Type B pancreatic cell (in vitro differentiated cells): ENCODE results near the gene C1QTNF3. TPM values are rescaled to one million over a fixed set of nuclear protein-coding genes. Genes with fewer than 3 reads are reported as not detected.

ENCODE experiments used
- DNase-seq: peaks from one replicate; pipeline ENCODE4 v3.0.0; 2021; ENCODE audit warnings: mixed read lengths; ENCODE audit not compliant: unreplicated experiment; ENCODE audit errors: extremely low spot score
- H3K27ac Mint-ChIP-seq: 2 replicates; pipeline ENCODE4 v1.8.0; 2021; ENCODE audit warnings: mild to moderate bottlenecking, mixed read lengths
- H3K27me3 Mint-ChIP-seq: 2 replicates; pipeline ENCODE4 v1.8.0; 2021; ENCODE audit warnings: mixed read lengths
- H3K36me3 Mint-ChIP-seq: 2 replicates; pipeline ENCODE4 v1.8.0; 2021; ENCODE audit warnings: mixed read lengths
- H3K4me1 Mint-ChIP-seq: one replicate; pipeline ENCODE4 v1.8.0; 2021; ENCODE audit warnings: mixed read lengths; ENCODE audit not compliant: unreplicated experiment
- H3K4me3 Mint-ChIP-seq: 2 replicates; pipeline ENCODE4 v1.8.0; 2021; ENCODE audit warnings: mild to moderate bottlenecking, mixed read lengths
- H3K9me3 Mint-ChIP-seq: 2 replicates; pipeline ENCODE4 v1.8.0; 2021; ENCODE audit warnings: mixed read lengths
- CTCF ChIP-seq: fragments of 200-600 bp; sonication (generic); conservative IDR thresholded peaks from 2 replicates; pipeline ENCODE4 v1.5.0; 2021; ENCODE audit warnings: antibody characterized with exemption, mild to moderate bottlenecking
- total RNA-seq: library from RNA; stranded (reverse); gene quantifications from 2 replicates; pipeline ENCODE4 v1.2.1, GENCODE V29; 2021; ENCODE audit warnings: low replicate concordance

The C1QTNF3 gene
- total RNA-seq, 1 donor from 2014 or later, result 5.1 TPM

GRCh38 chr5:34009610-34010009, 33.4 kb downstream of the C1QTNF3 start:
- Mint-ChIP-seq H3K9me3 (peaks cover 4% of the 10 kb centered on the region), H3K4me3 (peak overlapping the region; percentile 95), H3K27me3 (no peaks in the 10 kb centered on the region), H3K4me1 (peaks cover 21% of the 10 kb centered on the region), H3K36me3 (no peaks in the 10 kb centered on the region), H3K27ac (peak overlapping the region; percentile 95)
- no peak for DNase-seq
- no peak for TF ChIP-seq CTCF

- peaks cover 23% of the 10 kb centered on the region for H3K4me1 Mint-ChIP-seq
- peak overlapping the region; percentile 95 for H3K4me3 Mint-ChIP-seq
- TF ChIP-seq CTCF, result no peak
- H3K9me3 Mint-ChIP-seq, result peaks cover 4% of the 10 kb centered on the region
- peak overlapping the region; percentile 95 for H3K27ac Mint-ChIP-seq
- H3K27me3 Mint-ChIP-seq, result no peaks in the 10 kb centered on the region
- H3K36me3 Mint-ChIP-seq, result peaks cover 2% of the 10 kb centered on the region
- no peak for DNase-seq
Measured at GRCh38 chr5:34008802-34009201, 34.2 kb downstream of the C1QTNF3 start.

- peaks cover 4% of the 10 kb centered on the region for H3K9me3 Mint-ChIP-seq
- no peak for TF ChIP-seq CTCF
Measured at GRCh38 chr5:34007621-34008600, 35.1 kb downstream of the C1QTNF3 start, which contains the start of gene AMACR. Gene AMACR, minus strand, starts transcription at chr5:34008050. Its CDS starts 31 bp downstream, at chr5:34008019.

GRCh38 chr5:34007201-34007620, 35.8 kb downstream of the C1QTNF3 start:
- peak overlapping the region; percentile 95 for H3K4me3 Mint-ChIP-seq
- no peaks in the 10 kb centered on the region for H3K27me3 Mint-ChIP-seq
- no peak for TF ChIP-seq CTCF
- H3K4me1 Mint-ChIP-seq, result peaks cover 38% of the 10 kb centered on the region
- peaks cover 11% of the 10 kb centered on the region for H3K36me3 Mint-ChIP-seq
- H3K27ac Mint-ChIP-seq, result peak overlapping the region; percentile 95
- peaks cover 4% of the 10 kb centered on the region for H3K9me3 Mint-ChIP-seq
- no peak for DNase-seq

More at GRCh38 chr5:34007621-34008600, 35.1 kb downstream of the C1QTNF3 start, which contains the start of gene AMACR:
- peak; percentile 95 for DNase-seq
- H3K4me3 Mint-ChIP-seq, result peak within 1 kb of the TSS; percentile 95
- peaks cover 32% of the 10 kb centered on the region for H3K4me1 Mint-ChIP-seq
- H3K27ac Mint-ChIP-seq, result peak within 1 kb of the TSS; percentile 95
- H3K27me3 Mint-ChIP-seq, result no peaks in the 10 kb centered on the region
- peaks cover 11% of the 10 kb centered on the region for H3K36me3 Mint-ChIP-seq

- Mint-ChIP-seq H3K4me3 (peak overlapping the region; percentile 69), H3K27me3 (no peaks in the 10 kb centered on the region), H3K4me1 (peaks cover 49% of the 10 kb centered on the region), H3K27ac (no peak overlapping the region), H3K36me3 (peaks cover 14% of the 10 kb centered on the region), H3K9me3 (peaks cover 4% of the 10 kb centered on the region)
- TF ChIP-seq CTCF, result no peak
- no peak for DNase-seq
Measured at GRCh38 chr5:34005681-34006080, 37.3 kb downstream of the C1QTNF3 start.
